ENCODE measurements around the gene GRIN2A. TPM values are rescaled to one million over a fixed set of nuclear protein-coding genes. Genes with fewer than 3 reads are reported as not detected.

Gene GRIN2A
- polyA plus RNA-seq, 2 of the 4 experiments (the other 2 are of a cell fraction) = not detected

DNA sequence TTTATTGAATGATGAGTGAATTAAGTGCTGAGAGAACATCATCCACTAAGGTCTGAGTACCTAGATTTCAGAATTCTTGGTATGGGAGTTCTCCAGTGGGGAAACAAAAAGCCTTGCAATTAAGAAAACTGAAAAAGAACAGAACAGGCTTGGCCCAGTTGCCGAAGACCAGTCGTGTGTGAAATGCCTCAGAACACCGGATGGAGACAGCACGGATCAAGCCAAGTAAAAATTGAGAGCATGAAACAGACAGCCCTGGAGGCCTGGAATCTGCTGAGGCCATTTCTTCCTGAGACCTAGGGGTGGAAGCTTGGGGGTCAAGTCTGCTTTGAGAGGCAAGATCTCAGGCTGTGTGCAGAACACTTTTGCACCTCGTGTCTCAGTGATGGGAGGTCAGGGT lies 43.3 kb downstream of the GRIN2A start:
- Histone ChIP-seq H3K9me3 (no peaks in the 10 kb centered on the region), H3K27ac (no peak overlapping the region), H3K4me3 (no peak overlapping the region), H3K4me2 (no peak overlapping the region), H3K4me1 (no peaks in the 10 kb centered on the region)
- ChIA-PET CTCF (no interaction called here), POLR2A (no interaction called here)
- ATAC-seq = no peak
- no peak for FAIRE-seq
- 11% methylated on average over 5 of the region's 5 CpGs for whole genome bisulfite sequencing (ENCODE audit: missing lambda C conversion rate)
- TF ChIP-seq, protein P1, sequence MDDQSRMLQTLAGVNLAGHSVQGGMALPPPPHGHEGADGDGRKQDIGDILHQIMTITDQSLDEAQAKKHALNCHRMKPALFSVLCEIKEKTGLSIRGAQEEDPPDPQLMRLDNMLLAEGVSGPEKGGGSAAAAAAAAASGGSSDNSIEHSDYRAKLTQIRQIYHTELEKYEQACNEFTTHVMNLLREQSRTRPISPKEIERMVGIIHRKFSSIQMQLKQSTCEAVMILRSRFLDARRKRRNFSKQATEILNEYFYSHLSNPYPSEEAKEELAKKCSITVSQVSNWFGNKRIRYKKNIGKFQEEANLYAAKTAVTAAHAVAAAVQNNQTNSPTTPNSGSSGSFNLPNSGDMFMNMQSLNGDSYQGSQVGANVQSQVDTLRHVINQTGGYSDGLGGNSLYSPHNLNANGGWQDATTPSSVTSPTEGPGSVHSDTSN (IDR thresholded peaks at IDR 0.05) = no peak
- TF ChIP-seq JUN (IDR thresholded peaks at IDR 0.05) (no peak), EP300 (IDR thresholded peaks at IDR 0.05) (no peak)
- TF ChIP-seq, protein P2, sequence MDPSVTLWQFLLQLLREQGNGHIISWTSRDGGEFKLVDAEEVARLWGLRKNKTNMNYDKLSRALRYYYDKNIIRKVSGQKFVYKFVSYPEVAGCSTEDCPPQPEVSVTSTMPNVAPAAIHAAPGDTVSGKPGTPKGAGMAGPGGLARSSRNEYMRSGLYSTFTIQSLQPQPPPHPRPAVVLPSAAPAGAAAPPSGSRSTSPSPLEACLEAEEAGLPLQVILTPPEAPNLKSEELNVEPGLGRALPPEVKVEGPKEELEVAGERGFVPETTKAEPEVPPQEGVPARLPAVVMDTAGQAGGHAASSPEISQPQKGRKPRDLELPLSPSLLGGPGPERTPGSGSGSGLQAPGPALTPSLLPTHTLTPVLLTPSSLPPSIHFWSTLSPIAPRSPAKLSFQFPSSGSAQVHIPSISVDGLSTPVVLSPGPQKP (IDR thresholded peaks at IDR 0.05; ENCODE audit: low read depth, low read length) = no peak
- no peak for DNase-seq (ENCODE audit: low read depth in 1 of 2, low spot score in 1 of 2)

DNA sequence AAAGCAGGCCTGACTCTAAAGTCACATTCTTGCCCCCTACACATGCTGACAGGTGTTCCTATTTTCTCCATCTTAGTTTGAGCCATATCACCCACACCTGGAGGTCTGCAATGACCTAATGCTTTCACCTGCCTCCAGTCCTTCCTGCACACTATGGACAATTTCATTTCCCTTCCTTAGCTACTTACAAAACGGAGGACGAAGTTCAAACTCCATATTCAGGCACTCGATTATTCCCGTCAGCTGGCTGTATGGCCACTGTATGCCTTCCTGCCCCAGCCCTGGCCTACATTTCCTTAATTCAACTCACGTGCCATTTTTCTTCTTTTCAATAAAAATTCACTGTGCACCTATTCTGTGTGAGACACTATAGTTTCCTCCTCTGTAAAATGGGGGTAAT lies 44.9 kb downstream of the GRIN2A start:
- no peak for FAIRE-seq
- Histone ChIP-seq H3K4me2 (no peak overlapping the region), H3K27ac (no peak overlapping the region), H3K4me3 (no peak overlapping the region), H3K4me1 (no peaks in the 10 kb centered on the region), H3K9me3 (no peaks in the 10 kb centered on the region)
- no peak for ATAC-seq
- ChIA-PET POLR2A (no interaction called here), CTCF (interaction anchor here (0.7 kb wide), 1 partner anchor 967 kb away, joined by 3 read pairs; no protein-coding TSS in a partner anchor)
- DNase-seq (ENCODE audit: low read depth in 1 of 2, low spot score in 1 of 2) = no peak
- WGBS (ENCODE audit: missing lambda C conversion rate) = 3% methylated on average over 5 of the region's 5 CpGs
- no peak for TF ChIP-seq JUNB (IDR thresholded peaks at IDR 0.05)
- TF ChIP-seq, protein P3, sequence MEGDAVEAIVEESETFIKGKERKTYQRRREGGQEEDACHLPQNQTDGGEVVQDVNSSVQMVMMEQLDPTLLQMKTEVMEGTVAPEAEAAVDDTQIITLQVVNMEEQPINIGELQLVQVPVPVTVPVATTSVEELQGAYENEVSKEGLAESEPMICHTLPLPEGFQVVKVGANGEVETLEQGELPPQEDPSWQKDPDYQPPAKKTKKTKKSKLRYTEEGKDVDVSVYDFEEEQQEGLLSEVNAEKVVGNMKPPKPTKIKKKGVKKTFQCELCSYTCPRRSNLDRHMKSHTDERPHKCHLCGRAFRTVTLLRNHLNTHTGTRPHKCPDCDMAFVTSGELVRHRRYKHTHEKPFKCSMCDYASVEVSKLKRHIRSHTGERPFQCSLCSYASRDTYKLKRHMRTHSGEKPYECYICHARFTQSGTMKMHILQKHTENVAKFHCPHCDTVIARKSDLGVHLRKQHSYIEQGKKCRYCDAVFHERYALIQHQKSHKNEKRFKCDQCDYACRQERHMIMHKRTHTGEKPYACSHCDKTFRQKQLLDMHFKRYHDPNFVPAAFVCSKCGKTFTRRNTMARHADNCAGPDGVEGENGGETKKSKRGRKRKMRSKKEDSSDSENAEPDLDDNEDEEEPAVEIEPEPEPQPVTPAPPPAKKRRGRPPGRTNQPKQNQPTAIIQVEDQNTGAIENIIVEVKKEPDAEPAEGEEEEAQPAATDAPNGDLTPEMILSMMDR (IDR thresholded peaks at IDR 0.05) = no peak
- TF ChIP-seq NFE2L2 (conservative IDR thresholded peaks at IDR 0.05; ENCODE audit: low read length) = no peak
- TF ChIP-seq, protein P4, sequence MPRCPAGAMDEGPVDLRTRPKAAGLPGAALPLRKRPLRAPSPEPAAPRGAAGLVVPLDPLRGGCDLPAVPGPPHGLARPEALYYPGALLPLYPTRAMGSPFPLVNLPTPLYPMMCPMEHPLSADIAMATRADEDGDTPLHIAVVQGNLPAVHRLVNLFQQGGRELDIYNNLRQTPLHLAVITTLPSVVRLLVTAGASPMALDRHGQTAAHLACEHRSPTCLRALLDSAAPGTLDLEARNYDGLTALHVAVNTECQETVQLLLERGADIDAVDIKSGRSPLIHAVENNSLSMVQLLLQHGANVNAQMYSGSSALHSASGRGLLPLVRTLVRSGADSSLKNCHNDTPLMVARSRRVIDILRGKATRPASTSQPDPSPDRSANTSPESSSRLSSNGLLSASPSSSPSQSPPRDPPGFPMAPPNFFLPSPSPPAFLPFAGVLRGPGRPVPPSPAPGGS (IDR thresholded peaks at IDR 0.05) = no peak
- TF ChIP-seq HEYL (CRISPR knock-in tag; IDR thresholded peaks at IDR 0.05) = no peak
- TF ChIP-seq KDM5A (IDR thresholded peaks at IDR 0.05) = no peak
- TF ChIP-seq HOXB13 (CRISPR knock-in tag; IDR thresholded peaks at IDR 0.05; ENCODE audit: low read depth) = no peak
- TF ChIP-seq, protein P2 (IDR thresholded peaks at IDR 0.05; ENCODE audit: low read depth, low read length) = no peak
- no peak for TF ChIP-seq SMC3 (IDR thresholded peaks at IDR 0.05)
- no peak for TF ChIP-seq POLR2AphosphoS2 (conservative IDR thresholded peaks at IDR 0.05; ENCODE audit: low read length)
- no peak for TF ChIP-seq TP53 (CRISPR knock-in tag; IDR thresholded peaks at IDR 0.05)

DNA sequence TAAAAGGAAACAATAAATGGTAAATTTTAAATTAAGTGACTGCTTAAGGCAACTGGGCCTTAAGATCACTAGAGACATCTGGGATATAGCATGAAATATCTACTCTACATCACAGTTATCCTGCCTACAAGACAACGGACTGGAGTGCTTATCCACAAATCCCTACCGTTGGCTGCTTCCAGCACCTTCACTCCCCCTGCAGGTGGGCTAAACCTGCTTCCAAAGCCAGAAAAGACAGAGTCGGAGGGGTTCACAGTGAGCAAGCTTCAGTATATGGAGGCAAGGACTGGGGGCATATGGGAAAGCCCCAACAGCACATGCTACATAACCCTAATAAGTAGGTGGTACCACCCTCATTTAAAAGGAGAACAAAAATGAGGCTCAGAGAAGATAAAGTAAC lies 45.3 kb downstream of the GRIN2A start:
- FAIRE-seq (no peak), ATAC-seq (no peak)
- POLR2A ChIA-PET = no interaction called here
- TF ChIP-seq ZC3H11A (IDR thresholded peaks at IDR 0.05) (no peak), CBX8 (IDR thresholded peaks at IDR 0.05) (no peak), JUNB (IDR thresholded peaks at IDR 0.05) (no peak), ESRRA (IDR thresholded peaks at IDR 0.05; ENCODE audit: borderline replicate concordance, low read length) (no peak), CEBPB (IDR thresholded peaks at IDR 0.05) (no peak), SMC3 (IDR thresholded peaks at IDR 0.05) (no peak)
- TF ChIP-seq, protein P3 (IDR thresholded peaks at IDR 0.05) = no peak
- TF ChIP-seq, protein P5, sequence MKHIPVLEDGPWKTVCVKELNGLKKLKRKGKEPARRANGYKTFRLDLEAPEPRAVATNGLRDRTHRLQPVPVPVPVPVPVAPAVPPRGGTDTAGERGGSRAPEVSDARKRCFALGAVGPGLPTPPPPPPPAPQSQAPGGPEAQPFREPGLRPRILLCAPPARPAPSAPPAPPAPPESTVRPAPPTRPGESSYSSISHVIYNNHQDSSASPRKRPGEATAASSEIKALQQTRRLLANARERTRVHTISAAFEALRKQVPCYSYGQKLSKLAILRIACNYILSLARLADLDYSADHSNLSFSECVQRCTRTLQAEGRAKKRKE (CRISPR knock-in tag; IDR thresholded peaks at IDR 0.05; ENCODE audit: low read depth) = no peak
- TF ChIP-seq, protein P6, sequence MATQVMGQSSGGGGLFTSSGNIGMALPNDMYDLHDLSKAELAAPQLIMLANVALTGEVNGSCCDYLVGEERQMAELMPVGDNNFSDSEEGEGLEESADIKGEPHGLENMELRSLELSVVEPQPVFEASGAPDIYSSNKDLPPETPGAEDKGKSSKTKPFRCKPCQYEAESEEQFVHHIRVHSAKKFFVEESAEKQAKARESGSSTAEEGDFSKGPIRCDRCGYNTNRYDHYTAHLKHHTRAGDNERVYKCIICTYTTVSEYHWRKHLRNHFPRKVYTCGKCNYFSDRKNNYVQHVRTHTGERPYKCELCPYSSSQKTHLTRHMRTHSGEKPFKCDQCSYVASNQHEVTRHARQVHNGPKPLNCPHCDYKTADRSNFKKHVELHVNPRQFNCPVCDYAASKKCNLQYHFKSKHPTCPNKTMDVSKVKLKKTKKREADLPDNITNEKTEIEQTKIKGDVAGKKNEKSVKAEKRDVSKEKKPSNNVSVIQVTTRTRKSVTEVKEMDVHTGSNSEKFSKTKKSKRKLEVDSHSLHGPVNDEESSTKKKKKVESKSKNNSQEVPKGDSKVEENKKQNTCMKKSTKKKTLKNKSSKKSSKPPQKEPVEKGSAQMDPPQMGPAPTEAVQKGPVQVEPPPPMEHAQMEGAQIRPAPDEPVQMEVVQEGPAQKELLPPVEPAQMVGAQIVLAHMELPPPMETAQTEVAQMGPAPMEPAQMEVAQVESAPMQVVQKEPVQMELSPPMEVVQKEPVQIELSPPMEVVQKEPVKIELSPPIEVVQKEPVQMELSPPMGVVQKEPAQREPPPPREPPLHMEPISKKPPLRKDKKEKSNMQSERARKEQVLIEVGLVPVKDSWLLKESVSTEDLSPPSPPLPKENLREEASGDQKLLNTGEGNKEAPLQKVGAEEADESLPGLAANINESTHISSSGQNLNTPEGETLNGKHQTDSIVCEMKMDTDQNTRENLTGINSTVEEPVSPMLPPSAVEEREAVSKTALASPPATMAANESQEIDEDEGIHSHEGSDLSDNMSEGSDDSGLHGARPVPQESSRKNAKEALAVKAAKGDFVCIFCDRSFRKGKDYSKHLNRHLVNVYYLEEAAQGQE (IDR thresholded peaks at IDR 0.05) = no peak

More for the DNA sequence above, 45.3 kb downstream of the GRIN2A start:
- no peaks in the 10 kb centered on the region for H3K9me3 ChIP-seq
- no peak overlapping the region for H3K4me2 ChIP-seq
- H3K4me1 ChIP-seq = no peaks in the 10 kb centered on the region
- 0% methylated on average over 3 of the region's 3 CpGs for WGBS (ENCODE audit: missing lambda C conversion rate)
- H3K27ac ChIP-seq = no peak overlapping the region
- CTCF ChIA-PET = no interaction called here
- DNase-seq (ENCODE audit: low read depth in 1 of 2, low spot score in 1 of 2) = no peak
- no peak overlapping the region for H3K4me3 ChIP-seq
